Central memory CD8-positive, alpha-beta T cell (primary cell): ENCODE data around the gene TRRAP.

ENCODE experiments used
- ATAC-seq: fragments of 150-1000 bp; cut with Tn5 transposase; replicated peaks from 2 replicates; pipeline ENCODE4 v1.10.0; 2022; ENCODE audit warnings: mild to moderate bottlenecking, moderate FRiP score, moderate number of reproducible peaks; ENCODE audit not compliant: poor library complexity, severe bottlenecking; ENCODE audit errors: extremely low read depth
- DNase-seq, 2 donors: peaks; one replicate each; pipeline ENCODE4 v3.0.0; 2021; ENCODE audit warnings: low spot score in 2 of 2
- H3K27ac Mint-ChIP-seq: one replicate; pipeline ENCODE4 v1.8.0; 2022; ENCODE audit warnings: low read depth, mild to moderate bottlenecking, moderate library complexity, mixed read lengths
- H3K27me3 Mint-ChIP-seq: one replicate; pipeline ENCODE4 v1.8.0; 2022; ENCODE audit warnings: mixed read lengths
- H3K36me3 Mint-ChIP-seq: one replicate; pipeline ENCODE4 v1.8.0; 2022; ENCODE audit warnings: mild to moderate bottlenecking, moderate library complexity, mixed read lengths; ENCODE audit not compliant: insufficient read depth
- H3K4me1 Mint-ChIP-seq: one replicate; pipeline ENCODE4 v1.8.0; 2022; ENCODE audit warnings: mixed read lengths
- H3K4me3 Mint-ChIP-seq: one replicate; pipeline ENCODE4 v1.8.0; 2022; ENCODE audit warnings: mild to moderate bottlenecking, moderate library complexity, mixed read lengths
- H3K9me3 Mint-ChIP-seq: one replicate; pipeline ENCODE4 v1.8.0; 2022; ENCODE audit warnings: mixed read lengths

The TRRAP gene

GRCh38 chr7:98852826-98853225, 25.5 kb upstream of the TRRAP start:
- no peaks in the 10 kb centered on the region for H3K36me3 Mint-ChIP-seq
- H3K9me3 Mint-ChIP-seq = no peaks in the 10 kb centered on the region
- H3K4me1 Mint-ChIP-seq = no peaks in the 10 kb centered on the region
- H3K4me3 Mint-ChIP-seq = no peak overlapping the region
- peaks cover 12% of the 10 kb centered on the region for H3K27me3 Mint-ChIP-seq
- DNase-seq = no peak
- no peak overlapping the region for H3K27ac Mint-ChIP-seq
- ATAC-seq = no peak

GRCh38 chr7:98855610-98856422, 22.5 kb upstream of the TRRAP start:
- Mint-ChIP-seq H3K4me3 (no peak overlapping the region), H3K4me1 (no peaks in the 10 kb centered on the region), H3K27ac (no peak overlapping the region), H3K36me3 (no peaks in the 10 kb centered on the region), H3K9me3 (no peaks in the 10 kb centered on the region), H3K27me3 (peaks cover 36% of the 10 kb centered on the region)
- no peak for ATAC-seq
- DNase-seq = no peak

DNA sequence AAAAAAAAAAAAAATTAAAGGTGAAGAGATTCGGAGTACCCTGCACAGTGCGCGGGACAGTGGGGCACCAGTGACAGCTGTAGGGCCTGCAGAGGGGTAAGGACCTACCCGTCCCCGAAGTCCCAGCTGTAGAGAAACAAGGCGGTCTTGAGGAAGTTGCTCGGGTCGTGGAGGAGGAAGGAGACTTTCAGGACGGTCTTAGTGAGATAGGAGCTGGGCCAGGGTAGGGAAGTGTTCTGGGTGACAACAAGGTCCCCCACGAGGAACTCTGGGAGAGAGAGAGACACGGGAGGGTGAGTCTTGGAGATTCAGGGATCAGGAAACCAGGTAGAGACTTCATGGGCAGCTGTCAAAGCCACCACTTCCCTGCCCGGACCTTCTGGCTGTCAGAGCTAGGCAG, 18.3 kb upstream of the TRRAP start:
- Mint-ChIP-seq H3K4me1 (no peaks in the 10 kb centered on the region), H3K4me3 (no peak overlapping the region), H3K9me3 (no peaks in the 10 kb centered on the region), H3K36me3 (peaks cover 3% of the 10 kb centered on the region), H3K27ac (no peak overlapping the region), H3K27me3 (peaks cover 28% of the 10 kb centered on the region)
- ATAC-seq = no peak
- DNase-seq = no peak

- Mint-ChIP-seq H3K4me3 (no peak overlapping the region), H3K4me1 (no peaks in the 10 kb centered on the region), H3K27ac (peak overlapping the region; percentile 4)
Observed at GRCh38 chr7:98862203-98862602, 16.1 kb upstream of the TRRAP start.

GRCh38 chr7:98862716-98863420, 15.5 kb upstream of the TRRAP start:
- Mint-ChIP-seq H3K4me3 (no peak overlapping the region), H3K9me3 (no peaks in the 10 kb centered on the region), H3K4me1 (no peaks in the 10 kb centered on the region), H3K36me3 (peaks cover 3% of the 10 kb centered on the region), H3K27me3 (peaks cover 37% of the 10 kb centered on the region), H3K27ac (no peak overlapping the region)
- ATAC-seq (no peak), DNase-seq (no peak)

More at GRCh38 chr7:98862203-98862602, 16.1 kb upstream of the TRRAP start:
- peaks cover 30% of the 10 kb centered on the region for H3K27me3 Mint-ChIP-seq
- no peak for ATAC-seq
- H3K9me3 Mint-ChIP-seq = no peaks in the 10 kb centered on the region
- peaks cover 3% of the 10 kb centered on the region for H3K36me3 Mint-ChIP-seq
- DNase-seq = no peak

- no peak for DNase-seq
- Mint-ChIP-seq H3K4me3 (no peak overlapping the region), H3K27ac (no peak overlapping the region), H3K9me3 (no peaks in the 10 kb centered on the region), H3K27me3 (peaks cover 37% of the 10 kb centered on the region), H3K4me1 (no peaks in the 10 kb centered on the region), H3K36me3 (peaks cover 3% of the 10 kb centered on the region)
- ATAC-seq = no peak
Observed at GRCh38 chr7:98863601-98864000, 14.7 kb upstream of the TRRAP start.

- Mint-ChIP-seq H3K4me1 (no peaks in the 10 kb centered on the region), H3K27me3 (peaks cover 24% of the 10 kb centered on the region), H3K9me3 (no peaks in the 10 kb centered on the region), H3K27ac (no peak overlapping the region), H3K4me3 (no peak overlapping the region), H3K36me3 (peaks cover 3% of the 10 kb centered on the region)
- DNase-seq (no peak), ATAC-seq (no peak)
Observed at GRCh38 chr7:98864731-98865453, 13.4 kb upstream of the TRRAP start.

- no peaks in the 10 kb centered on the region for H3K9me3 Mint-ChIP-seq
- H3K4me3 Mint-ChIP-seq = no peak overlapping the region
- DNase-seq = no peak
- H3K27me3 Mint-ChIP-seq = peaks cover 15% of the 10 kb centered on the region
- no peak for ATAC-seq
- H3K36me3 Mint-ChIP-seq = peaks cover 3% of the 10 kb centered on the region
- H3K27ac Mint-ChIP-seq = no peak overlapping the region
- no peaks in the 10 kb centered on the region for H3K4me1 Mint-ChIP-seq
Observed at GRCh38 chr7:98866351-98866750, 12.0 kb upstream of the TRRAP start.

DNA sequence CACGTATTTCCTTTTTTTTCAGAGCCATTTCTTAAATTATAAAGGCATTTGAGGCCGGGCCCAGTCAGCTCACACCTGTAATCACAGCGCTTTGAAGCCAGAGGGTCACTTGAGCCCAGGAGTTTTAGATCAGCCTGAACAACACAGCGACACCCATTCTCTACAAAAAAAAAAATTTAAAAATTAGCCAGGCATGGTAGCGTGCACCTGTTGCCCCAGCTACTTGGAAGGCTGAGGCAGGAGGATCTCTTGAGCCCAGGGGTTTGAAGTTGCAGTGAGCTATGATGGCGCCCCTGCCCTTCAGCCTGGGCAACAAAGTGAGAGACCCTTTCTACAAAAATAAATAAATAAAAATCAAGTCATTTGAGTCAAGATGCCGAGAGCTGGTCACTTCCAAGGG, 11.6 kb upstream of the TRRAP start:
- no peak for DNase-seq
- H3K36me3 Mint-ChIP-seq = peaks cover 3% of the 10 kb centered on the region
- no peaks in the 10 kb centered on the region for H3K4me1 Mint-ChIP-seq
- no peak overlapping the region for H3K27ac Mint-ChIP-seq
- H3K9me3 Mint-ChIP-seq = no peaks in the 10 kb centered on the region
- H3K4me3 Mint-ChIP-seq = no peak overlapping the region
- H3K27me3 Mint-ChIP-seq = peaks cover 15% of the 10 kb centered on the region
- no peak for ATAC-seq

- H3K27ac Mint-ChIP-seq = no peak overlapping the region
- no peaks in the 10 kb centered on the region for H3K4me1 Mint-ChIP-seq
- H3K9me3 Mint-ChIP-seq = no peaks in the 10 kb centered on the region
- H3K36me3 Mint-ChIP-seq = no peaks in the 10 kb centered on the region
- peaks cover 15% of the 10 kb centered on the region for H3K27me3 Mint-ChIP-seq
- no peak overlapping the region for H3K4me3 Mint-ChIP-seq
- ATAC-seq = no peak
- no peak for DNase-seq
Observed at GRCh38 chr7:98868450-98868849, 9.9 kb upstream of the TRRAP start.

DNA sequence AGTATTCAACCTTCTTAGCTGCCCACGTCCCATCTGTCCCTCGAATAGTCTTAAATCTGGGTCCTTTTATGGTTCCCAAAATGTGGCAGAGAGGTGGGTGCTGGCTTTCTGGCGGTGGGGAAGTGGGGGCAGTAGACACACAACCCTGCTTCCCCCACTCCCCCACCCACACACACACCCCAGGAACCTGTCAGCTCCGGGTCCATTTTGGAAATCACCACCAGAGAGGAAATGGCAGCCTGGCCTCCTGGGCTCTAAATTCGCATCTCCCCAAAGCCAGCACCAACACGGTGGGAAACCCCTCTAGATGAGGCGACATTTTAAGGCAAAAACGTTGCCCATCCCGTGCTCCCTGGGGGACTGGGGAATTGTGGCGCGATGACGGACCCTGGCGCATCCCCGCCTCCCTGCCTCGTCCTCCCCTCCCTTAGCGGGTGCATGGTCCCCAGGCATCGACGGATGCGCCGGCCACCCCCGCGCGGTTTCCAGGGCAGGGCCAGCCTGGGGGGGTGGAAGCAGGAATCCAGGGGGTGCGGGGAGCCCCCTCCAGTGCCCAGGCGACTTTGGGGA, 9.2 kb upstream of the TRRAP start:
- Mint-ChIP-seq H3K36me3 (no peaks in the 10 kb centered on the region), H3K4me1 (no peaks in the 10 kb centered on the region), H3K4me3 (peak overlapping the region; percentile 13), H3K27ac (no peak overlapping the region), H3K9me3 (no peaks in the 10 kb centered on the region), H3K27me3 (peaks cover 15% of the 10 kb centered on the region)
- ATAC-seq (no peak), DNase-seq (no peak)

GRCh38 chr7:98869597-98870120, 8.7 kb upstream of the TRRAP start, which contains the start of gene TMEM130:
Gene TMEM130, minus strand, starts transcription at chr7:98870014. Its CDS starts 153 bp downstream, at chr7:98869861.
- DNase-seq (no peak), ATAC-seq (no peak)
- Mint-ChIP-seq H3K36me3 (no peaks in the 10 kb centered on the region), H3K4me3 (peak within 1 kb of the TSS; percentile 69), H3K4me1 (no peaks in the 10 kb centered on the region), H3K9me3 (no peaks in the 10 kb centered on the region), H3K27me3 (peaks cover 15% of the 10 kb centered on the region), H3K27ac (no peak within 1 kb of the TSS)
